Measurements from ENCODE around the gene JAG1.

GRCh38 chr20:10665791-10666190 lies 8.0 kb downstream of the JAG1 start:
- TF ChIP-seq YY1 (IDR thresholded peaks at IDR 0.05; ENCODE audit: insufficient read depth, insufficient read length) (no peak), ZNF274 (IDR thresholded peaks at IDR 0.05; ENCODE audit: low read depth, low read length) (no peak)

Data from NT2/D1 (cell line).